Fibroblast of skin of right biceps (primary cell): ENCODE results near the gene ADAD2.
"Not testable (repeated sequence)": the region's sequence is repeated elsewhere in the genome, so short reads cannot be mapped to it uniquely, and the experiment has no call there.

ENCODE experiments used
- DNase-seq: peaks from one replicate; pipeline ENCODE4 v3.0.0-alpha.2; 2013

Gene ADAD2

GRCh38 chr16:84196727-84197394 lies 5.9 kb downstream of the ADAD2 start:
- no peak for DNase-seq

DNA sequence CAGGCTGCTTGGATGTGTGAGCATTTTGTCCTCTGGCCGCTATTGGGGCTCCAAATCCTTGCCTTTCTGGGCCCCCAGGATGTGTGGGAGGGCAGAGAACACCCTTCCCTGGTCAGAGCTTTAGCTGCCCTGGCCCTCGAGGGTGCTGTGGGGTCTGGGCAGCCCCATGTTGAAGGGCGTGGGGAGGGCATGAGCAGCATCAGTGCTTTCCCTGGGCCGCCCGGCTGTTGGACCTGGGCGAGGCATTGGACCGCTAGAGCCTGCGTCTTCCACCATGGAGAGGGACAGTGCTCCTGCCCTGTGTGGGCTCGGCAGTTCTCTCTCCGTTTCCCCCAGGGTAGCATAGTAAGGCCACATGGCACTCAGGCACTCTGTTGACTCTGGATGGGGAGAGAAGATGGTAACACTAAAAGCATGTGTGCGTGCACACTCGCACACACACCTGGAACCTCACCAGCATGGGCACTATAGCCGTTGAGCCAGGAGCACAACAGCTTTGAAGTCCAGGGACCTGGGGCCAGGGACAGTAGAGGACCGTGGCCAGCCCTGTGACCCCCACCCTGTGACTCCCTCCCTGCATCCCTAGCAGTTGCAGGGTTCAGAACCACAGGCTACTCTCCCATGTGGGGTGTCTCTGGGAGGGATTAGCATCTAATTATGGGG lies 6.6 kb downstream of the ADAD2 start:
- DNase-seq, result no peak

DNA sequence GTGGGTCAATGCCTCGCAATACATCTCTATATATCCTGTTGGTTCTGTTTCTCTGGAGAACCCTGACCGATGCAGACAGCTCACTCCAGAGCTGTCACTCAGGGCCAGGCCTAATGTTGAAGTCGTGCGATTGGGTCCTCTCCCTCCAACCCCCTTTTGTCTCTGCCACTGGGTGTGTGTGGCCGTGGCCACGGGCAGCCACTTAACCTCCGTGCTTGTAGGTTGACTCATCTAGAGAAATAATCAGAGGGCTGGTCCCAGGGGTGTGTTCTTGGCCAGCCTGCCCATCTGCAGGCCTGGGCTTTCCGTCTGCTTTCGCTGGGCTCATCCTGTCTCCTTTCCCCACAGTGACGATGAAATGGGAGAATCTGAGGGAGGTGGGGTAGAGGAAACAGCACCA lies 7.4 kb downstream of the ADAD2 start:
- DNase-seq, result peak; percentile 51

- DNase-seq, result no peak
These were observed 8.1 kb downstream of the ADAD2 start for GRCh38 chr16:84199097-84199496.

- no peak for DNase-seq
These were observed 8.9 kb downstream of the ADAD2 start for GRCh38 chr16:84199861-84200260.

GRCh38 chr16:84204551-84204950 lies 13.6 kb downstream of the ADAD2 start:
- not testable (repeated sequence) for DNase-seq

- DNase-seq, result not testable (repeated sequence)
These were observed 14.2 kb downstream of the ADAD2 start for GRCh38 chr16:84205123-84205522.

DNA sequence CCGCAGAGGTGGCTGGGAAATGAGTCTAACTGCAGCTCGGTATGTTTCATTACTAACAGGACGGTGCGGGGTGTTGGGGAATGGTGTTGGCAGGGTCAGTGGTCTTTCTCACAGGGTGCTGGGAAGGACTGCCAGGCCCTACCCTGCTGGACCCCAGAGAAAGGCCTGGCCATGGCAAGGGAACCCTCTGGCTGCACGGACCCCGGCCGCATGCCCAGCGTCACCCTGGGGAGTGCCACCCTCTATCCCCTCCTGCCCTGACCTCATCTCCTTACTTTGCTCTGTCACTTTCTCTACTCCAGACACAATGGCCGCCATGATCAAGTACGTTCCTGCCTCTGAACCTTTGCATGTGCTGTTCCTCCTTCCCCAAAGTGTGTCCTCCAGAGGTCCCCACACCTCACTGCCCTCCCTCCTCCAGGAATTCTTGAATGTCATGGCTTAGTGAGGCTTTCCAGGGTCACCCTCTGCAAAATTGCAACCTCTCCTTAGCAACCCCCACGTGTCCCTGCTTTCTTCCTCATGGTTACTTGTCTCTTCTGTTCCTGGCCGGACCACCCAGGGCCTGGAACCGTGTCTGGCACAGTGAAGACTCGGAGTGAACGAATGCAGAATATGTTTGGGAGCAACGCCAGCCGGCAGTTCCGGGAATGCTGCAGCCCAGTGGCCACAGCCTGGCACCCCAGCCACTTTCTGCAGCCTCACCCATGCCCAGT lies 15.2 kb downstream of the ADAD2 start:
- DNase-seq, result no peak

DNA sequence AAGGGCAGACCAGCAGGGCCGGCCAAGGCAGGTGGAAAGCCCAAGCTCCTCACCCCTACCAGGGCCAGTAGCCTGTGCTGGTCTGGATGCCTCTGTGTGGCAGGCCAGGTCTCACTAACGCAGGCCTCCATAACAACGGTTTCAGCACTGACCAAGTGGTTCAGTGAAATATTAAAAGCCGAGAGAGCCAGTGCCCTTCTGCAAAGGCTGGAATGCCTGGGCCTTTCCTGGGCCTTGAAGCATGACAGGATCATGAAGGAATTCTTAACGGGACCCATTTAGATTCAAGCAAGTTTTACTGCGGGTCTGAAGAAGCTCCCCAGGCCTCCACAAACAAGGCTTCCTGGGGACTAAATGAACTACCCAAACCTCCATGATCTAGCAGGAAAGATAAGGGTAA lies 16.3 kb downstream of the ADAD2 start:
- DNase-seq, result no peak

GRCh38 chr16:84207879-84208278 lies 16.9 kb downstream of the ADAD2 start:
- DNase-seq, result no peak

- DNase-seq, result no peak
These were observed 19.0 kb downstream of the ADAD2 start for GRCh38 chr16:84209989-84210388.

GRCh38 chr16:84212154-84212553 lies 21.2 kb downstream of the ADAD2 start:
- no peak for DNase-seq

DNA sequence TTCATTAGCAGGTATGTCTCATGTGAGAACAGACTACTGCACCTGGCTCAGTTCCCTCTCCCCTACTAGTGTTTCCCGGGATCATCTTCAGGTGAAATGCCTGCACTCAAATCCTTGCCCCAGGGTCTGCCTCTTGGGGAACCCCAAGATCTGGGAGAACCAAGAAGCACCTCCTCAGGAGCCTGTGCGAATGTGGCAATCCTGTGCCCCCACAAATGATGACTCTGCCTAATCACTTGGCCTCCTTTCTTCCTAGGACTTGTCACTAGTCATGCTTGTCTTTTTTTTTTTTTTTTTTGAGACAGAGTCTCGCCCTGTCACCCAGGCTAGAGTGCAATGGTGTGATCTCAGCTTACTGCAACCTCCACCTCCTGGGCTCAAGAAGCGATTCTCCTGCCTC lies 21.7 kb downstream of the ADAD2 start:
- DNase-seq, result no peak

GRCh38 chr16:84214451-84215066 lies 23.6 kb downstream of the ADAD2 start:
- DNase-seq, result no peak

DNA sequence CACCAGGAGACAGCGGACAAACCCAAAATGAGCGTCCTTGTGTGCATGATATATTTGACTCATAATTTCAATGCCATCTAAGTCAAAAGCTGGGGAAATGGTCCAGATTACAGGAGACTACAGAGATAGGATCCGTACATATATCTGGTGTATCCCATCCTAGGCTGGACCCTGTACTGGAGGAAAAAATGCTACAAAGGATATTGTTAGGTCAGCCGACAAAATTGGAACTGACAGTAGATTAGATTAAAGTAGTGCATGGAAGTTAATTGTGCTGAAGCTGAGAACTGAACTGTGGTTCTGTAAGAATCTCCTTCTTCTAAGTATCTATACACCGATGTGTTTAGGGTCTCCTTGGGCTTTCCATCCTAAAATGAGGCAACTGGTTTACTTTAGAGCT lies 24.6 kb downstream of the ADAD2 start:
- no peak for DNase-seq

DNA sequence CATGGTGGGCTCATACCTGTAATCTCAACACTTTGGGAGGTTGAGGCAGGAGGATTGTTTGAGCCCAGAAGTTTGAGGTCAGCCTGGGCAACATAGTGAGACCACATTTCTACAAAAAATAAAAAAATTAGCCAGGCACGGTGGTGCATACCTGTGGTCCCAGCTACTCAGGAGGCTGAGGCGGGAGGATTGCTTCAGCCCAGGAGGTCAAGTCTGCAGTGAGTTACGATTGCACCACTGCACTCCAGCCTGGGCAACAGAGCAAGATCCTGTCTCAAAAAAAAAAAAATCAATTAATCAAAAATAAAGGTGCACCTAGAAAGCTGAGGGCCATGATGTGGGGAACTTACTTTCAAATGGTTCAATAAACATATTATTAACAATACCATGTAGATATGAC lies 25.2 kb downstream of the ADAD2 start:
- DNase-seq, result not testable (repeated sequence)

GRCh38 chr16:84218176-84218823 lies 27.3 kb downstream of the ADAD2 start:
- DNase-seq, result no peak

DNA sequence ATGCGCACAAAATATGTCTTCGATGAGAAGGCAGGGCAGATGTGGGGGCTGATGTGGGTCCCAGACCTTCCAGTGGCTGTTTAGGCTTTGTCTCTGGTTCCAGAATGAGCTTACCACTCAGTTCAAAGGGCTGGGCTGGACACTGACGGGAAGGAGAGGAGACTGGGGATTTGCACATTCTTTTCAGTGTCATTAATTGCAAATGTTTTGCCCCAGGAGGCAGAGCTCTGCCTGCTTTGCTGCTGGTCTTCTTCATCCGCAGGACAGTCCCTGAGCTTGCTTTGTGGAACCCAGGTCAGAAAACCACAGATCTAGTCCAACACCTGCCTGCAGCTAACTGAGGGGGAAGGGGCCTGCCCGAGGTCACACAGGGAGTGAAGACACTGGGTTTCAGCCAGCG lies 28.0 kb downstream of the ADAD2 start:
- no peak for DNase-seq

DNA sequence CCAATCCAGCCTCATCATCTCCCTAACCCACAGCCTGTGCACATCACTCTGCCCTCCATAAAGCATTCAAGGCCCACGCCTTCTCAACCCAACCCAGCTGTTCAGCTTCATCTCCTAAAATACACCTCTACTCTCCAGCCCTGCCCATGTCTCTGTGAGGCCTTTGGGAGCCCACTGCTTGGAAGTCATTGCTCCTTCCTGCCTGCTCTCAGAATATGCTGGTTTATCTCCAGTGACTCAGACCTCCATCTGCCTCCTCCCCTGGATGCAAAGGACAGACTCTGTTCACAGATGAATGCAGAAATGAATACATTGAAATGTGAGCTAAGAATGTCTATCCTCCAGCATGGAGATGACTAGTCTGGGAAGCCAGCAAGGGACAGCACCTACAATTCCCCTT lies 29.9 kb downstream of the ADAD2 start:
- peak; percentile 15 for DNase-seq

GRCh38 chr16:84223456-84223855 lies 32.5 kb downstream of the ADAD2 start:
- DNase-seq, result peak; percentile 11

DNA sequence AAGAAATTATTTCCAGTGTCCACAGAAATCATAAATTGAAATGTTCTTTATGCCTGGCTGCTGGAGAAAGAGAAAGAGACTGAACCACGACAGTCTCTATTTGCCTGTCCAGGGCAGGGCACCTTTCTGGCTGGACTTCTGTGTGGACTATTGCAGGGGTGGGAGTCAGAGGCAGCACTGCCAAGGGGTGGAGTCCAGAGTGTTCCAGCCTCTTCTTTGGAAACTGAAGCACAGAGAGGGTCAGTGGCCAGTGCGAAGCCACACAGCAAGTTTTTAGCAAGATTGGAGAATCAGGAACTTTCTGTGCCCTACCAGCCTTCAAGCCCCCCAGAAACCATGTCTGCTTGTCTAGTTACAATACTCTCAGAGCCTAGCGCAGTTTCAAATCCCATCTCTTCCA lies 33.6 kb downstream of the ADAD2 start:
- DNase-seq, result no peak

DNA sequence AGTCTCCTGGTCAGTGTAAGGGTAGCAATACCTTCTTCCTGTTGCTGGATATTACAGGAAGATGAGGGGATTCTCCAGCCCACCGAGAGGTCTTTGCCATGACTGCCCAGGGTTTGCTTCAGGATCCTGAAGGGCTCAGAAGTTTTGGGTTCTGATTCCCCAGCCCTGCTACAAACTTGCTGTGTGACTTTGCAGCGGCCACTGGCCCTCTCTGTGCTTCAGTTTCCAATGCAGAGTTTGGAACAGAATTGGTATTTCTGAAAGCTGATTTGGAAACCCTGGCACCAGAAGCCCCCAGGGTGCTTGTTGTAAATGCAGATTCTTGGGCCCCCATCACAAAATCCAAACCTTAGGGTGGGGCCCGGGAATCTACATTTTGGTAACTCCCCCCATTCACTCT lies 34.2 kb downstream of the ADAD2 start:
- no peak for DNase-seq

- no peak for DNase-seq
These were observed 34.6 kb downstream of the ADAD2 start for GRCh38 chr16:84225571-84225970.
